ENCODE results near the gene TRPM7.

GRCh38 chr15:50590288-50590687 lies 96.3 kb downstream of the TRPM7 start:
- TF ChIP-seq YY1 (IDR thresholded peaks at IDR 0.05; ENCODE audit: insufficient read depth, insufficient read length) (no peak), ZNF274 (IDR thresholded peaks at IDR 0.05; ENCODE audit: low read depth, low read length) (no peak), SUZ12 (IDR thresholded peaks at IDR 0.05; ENCODE audit: extremely low read depth, insufficient read depth, insufficient read length) (no peak)
